GM12878 (cell line): ENCODE measurements around the gene GJA4. TPM values are rescaled to one million over a fixed set of nuclear protein-coding genes. Genes with fewer than 3 reads are reported as not detected.

ENCODE experiments used
- ATAC-seq: fragments of 200-7000 bp; cut with Tn5 transposase; 3 replicates; pipeline ENCODE4 v1.9.1; 2020; ENCODE audit warnings: mild to moderate bottlenecking, moderate library complexity
- BruUV-seq: library from RNA; stranded (reverse); fragments of 400-500 nt; replicated peaks from 2 replicates; lab custom pipeline; 2021; lab: Mats Ljungman, UMichigan
- CTCF ChIA-PET: fragments of 300-600 bp; sonication (Branson Sonifier 250); formaldehyde crosslinking; extraction: SDS; loops from one replicate; lab custom pipeline; 2021; ENCODE audit warnings: inconsistent platforms; lab: Yijun Ruan, JAX
- POLR2A ChIA-PET: fragments of 350-600 bp; formaldehyde crosslinking; extraction: SDS; loops from one replicate; lab custom pipeline; 2021; ENCODE audit warnings: inconsistent platforms; lab: Charles Lee
- RAD21 ChIA-PET: fragments of 300-600 bp; sonication (Branson Sonifier 250); formaldehyde crosslinking; loops from one replicate; lab custom pipeline; 2023; ENCODE audit warnings: antibody characterized with exemption; ENCODE audit not compliant: unreplicated experiment; lab: Charles Lee
- SMC1A ChIA-PET: fragments of 300-600 bp; sonication (Branson Sonifier 250); formaldehyde crosslinking; loops from one replicate; lab custom pipeline; 2023; ENCODE audit not compliant: unreplicated experiment, uncharacterized antibody; lab: Charles Lee
- DNase-seq: peaks from one replicate; pipeline ENCODE4 v3.0.0-alpha.2; 2011; ENCODE audit warnings: low read depth, low spot score
- FAIRE-seq: peaks from 3 replicates; lab custom pipeline; 2011; peaks lifted over from hg19 to GRCh38; lab: Jason Lieb, UNC
- H2AFZ ChIP-seq: 2 replicates; pipeline ENCODE4 v1.6.0; 2011; ENCODE audit warnings: low read depth, low read length, control low read depth; ENCODE audit not compliant: control insufficient read depth
- H3K27ac ChIP-seq: 2 replicates; pipeline ENCODE4 v1.5.1; 2011; ENCODE audit warnings: control low read depth; ENCODE audit not compliant: control insufficient read depth, insufficient read depth
- H3K27me3 ChIP-seq, 2 experiments: replicated peaks in 1 of 2; 2 replicates each; pipeline versions ENCODE4 v1.6.0 to v1.6.1; 2011; ENCODE audit warnings: low read length in 1 of 2; ENCODE audit not compliant: control insufficient read depth in 2 of 2, insufficient read depth in 2 of 2
- H3K36me3 ChIP-seq, 2 experiments: 2 replicates each; pipeline ENCODE4 v1.5.1; 2011; ENCODE audit warnings: low read length in 1 of 2; ENCODE audit not compliant: control insufficient read depth in 2 of 2, insufficient read depth in 2 of 2
- H3K4me1 ChIP-seq: 2 replicates; pipeline ENCODE4 v1.6.1; 2011; ENCODE audit warnings: mild to moderate bottlenecking, low read length, moderate library complexity, mixed read lengths; ENCODE audit not compliant: control insufficient read depth, insufficient read depth
- H3K4me2 ChIP-seq: 2 replicates; pipeline ENCODE4 v1.6.0; 2011; ENCODE audit warnings: control low read depth; ENCODE audit not compliant: control insufficient read depth, insufficient read depth
- H3K4me3 ChIP-seq: fragments of 200-600 bp; sonication (generic); 2 replicates; pipeline ENCODE4 v1.5.1; 2016
- H3K79me2 ChIP-seq: 2 replicates; pipeline ENCODE4 v1.6.0; 2011; ENCODE audit warnings: low read length; ENCODE audit not compliant: control insufficient read depth, insufficient read depth
- H3K9ac ChIP-seq: 2 replicates; pipeline ENCODE4 v1.8.0; 2011; ENCODE audit warnings: low read length, control low read depth, mixed read lengths; ENCODE audit not compliant: control insufficient read depth, insufficient read depth
- H3K9me3 ChIP-seq: replicated peaks from 3 replicates; pipeline ENCODE4 v1.5.1; 2011; ENCODE audit warnings: mild to moderate bottlenecking, low read length; ENCODE audit not compliant: control insufficient read depth, insufficient read depth
- H4K20me1 ChIP-seq: 2 replicates; pipeline ENCODE4 v1.6.0; 2011; ENCODE audit not compliant: control insufficient read depth, insufficient read depth
- BCL11A ChIP-seq: IDR thresholded peaks from 2 replicates; pipeline ENCODE4 v1.6.1; 2011; ENCODE audit warnings: low read depth, low read length
- BRCA1 ChIP-seq: IDR thresholded peaks from 2 replicates; pipeline ENCODE4 v1.6.1; 2011; ENCODE audit warnings: low read depth, low read length, improper control_type of control experiment
- CTCF ChIP-seq, 3 experiments: IDR thresholded peaks in 2 of 3; conservative IDR thresholded peaks in 1 of 3; 2 replicates each; pipeline ENCODE4 v1.5.1; 2011; ENCODE audit warnings: low read depth in 3 of 3, low read length in 3 of 3, mild to moderate bottlenecking in 3 of 3, control low read depth in 2 of 3, moderate library complexity in 2 of 3, inconsistent platforms in 1 of 3, mixed read lengths in 1 of 3; ENCODE audit not compliant: control insufficient read depth in 2 of 3, insufficient read depth in 1 of 3; ENCODE audit errors: extremely low read depth in 1 of 3
- EZH2 ChIP-seq: IDR thresholded peaks from 2 replicates; pipeline ENCODE4 v1.6.1; 2012; ENCODE audit warnings: low read depth, mild to moderate bottlenecking, control low read depth, inconsistent platforms, low read length, borderline replicate concordance; ENCODE audit not compliant: control insufficient read depth
- MEF2A ChIP-seq: IDR thresholded peaks from 2 replicates; pipeline ENCODE4 v1.6.1; 2011; ENCODE audit warnings: low read depth, mild to moderate bottlenecking, low read length, moderate library complexity; ENCODE audit not compliant: insufficient read depth
- RB1 ChIP-seq: fragments of 450-650 bp; formaldehyde crosslinking; IDR thresholded peaks from 2 replicates; pipeline ENCODE4 v1.6.1; 2017; ENCODE audit warnings: mild to moderate bottlenecking, borderline replicate concordance
- REST ChIP-seq: IDR thresholded peaks from 2 replicates; pipeline ENCODE4 v1.6.1; 2012; ENCODE audit warnings: mild to moderate bottlenecking, low read depth, low read length
- SP1 ChIP-seq: IDR thresholded peaks from one replicate; pipeline ENCODE4 v1.6.1; 2011; ENCODE audit warnings: low read depth, low read length
- SRF ChIP-seq, 2 experiments: IDR thresholded peaks; 2 replicates each; pipeline ENCODE4 v1.6.1; 2011; ENCODE audit warnings: low read depth in 2 of 2, low read length in 2 of 2, mild to moderate bottlenecking in 1 of 2, moderate library complexity in 1 of 2
- TAF1 ChIP-seq: IDR thresholded peaks from 2 replicates; pipeline ENCODE4 v1.6.1; 2011; ENCODE audit warnings: mild to moderate bottlenecking, low read depth, low read length, borderline replicate concordance
- ZNF217 ChIP-seq: fragments of 450-650 bp; IDR thresholded peaks from 2 replicates; pipeline ENCODE4 v1.6.1; 2017; ENCODE audit warnings: antibody characterized with exemption, mild to moderate bottlenecking
- ZSCAN29 ChIP-seq: fragments of 450-650 bp; IDR thresholded peaks from 2 replicates; pipeline ENCODE4 v1.6.1; 2017; ENCODE audit warnings: mild to moderate bottlenecking, moderate library complexity
- WGBS: methylation state at CpG from one replicate; pipeline ENCODE4 v1.1.6; 2016; ENCODE audit warnings: low lambda C conversion rate; ENCODE audit not compliant: insufficient replicate concordance, insufficient coverage; ENCODE audit errors: missing lambda C conversion rate; 5-methylcytosine and 5-hydroxymethylcytosine counted together
- in situ Hi-C: fragments of 300-500 bp; cut with MboI; formaldehyde crosslinking; loops from 9 replicates; pipeline ENCODE4 v1.14.3; 2018; ENCODE audit warnings: mixed read lengths
- intact Hi-C: fragments of 100-400 bp; cut with micrococcal nuclease; formaldehyde crosslinking; loops from one replicate; pipeline ENCODE4 v1.14.2; 2022; ENCODE audit not compliant: unreplicated experiment
- polyA plus RNA-seq, 11 experiments: library from polyadenylated mRNA; depleted of rRNA in 4 of 11; unstranded in 6 of 11; stranded (reverse) in 5 of 11; fragments of >200 nt; fragmentation: Nextera tagmentation in 4 of 11; fragmentation: Illumina TruSeq in 1 of 11; extraction: Ambion mirVana in 4 of 11; extraction: Trizol in 1 of 11; gene quantifications; 1 replicate in 1 of 11; 2 replicates in 10 of 11; pipeline versions ENCODE4 v1.2.1 to v1.2.3, GENCODE V29; 2011 to 2016; ENCODE audit warnings: inconsistent platforms in 2 of 11, missing spikeins in 2 of 11, low read depth in 1 of 11
- total RNA-seq, 4 experiments: library from RNA; depleted of rRNA in 3 of 4; stranded (reverse); fragments of >200 nt in 3 of 4; fragmentation: Illumina TruSeq in 1 of 4; extraction: Trizol in 1 of 4; gene quantifications; 2 replicates each; pipeline versions ENCODE4 v1.2.1 to v1.2.3, GENCODE V29; 2013 to 2021

The GJA4 gene
- total and polyA plus RNA-seq, 10 of the 15 experiments (the other 5 are each of a cell fraction or from before 2014, with no cell fraction given) = 0.09 to 0.18 TPM; not detected in 8

- no peak for TF ChIP-seq MEF2A
Observed at GRCh38 chr1:34746101-34746500, 46.7 kb upstream of the GJA4 start (continued).

- Histone ChIP-seq H4K20me1 (no peaks in the 10 kb centered on the region), H3K4me1 (no peaks in the 10 kb centered on the region), H3K4me3 (no peak overlapping the region), H3K27ac (no peak overlapping the region), H3K36me3 (no peaks in the 10 kb centered on the region), H2AFZ (no peak overlapping the region), H3K79me2 (no peaks in the 10 kb centered on the region), H3K9ac (no peak overlapping the region), H3K4me2 (no peak overlapping the region), H3K9me3 (no peaks in the 10 kb centered on the region), H3K27me3 (no peaks in the 10 kb centered on the region; a peak in 1 of 4 replicates)
- intact Hi-C loops = no loop called here
- ChIA-PET RAD21 (no interaction called here), CTCF (interaction anchor here (0.7 to 1.1 kb wide), 2 partner anchors 956 to 1117 kb away, joined by 3 to 4 read pairs; no protein-coding TSS in a partner anchor), SMC1A (no interaction called here), POLR2A (no interaction called here)
- in situ Hi-C loops = loop anchor here (10.0 kb wide), 1 partner anchor 1112 kb away; no protein-coding TSS in a partner anchor
- ATAC-seq = no peak
- no peak for FAIRE-seq
- BruUV-seq = no TSS peak
- WGBS = 41% methylated on average over 18 of the region's 18 CpGs
- DNase-seq = no peak
- TF ChIP-seq BRCA1 (no peak), ZNF217 (no peak), SP1 (no peak), BCL11A (no peak), ZSCAN29 (no peak), CTCF (IDR thresholded peaks at IDR 0.05 in 2 of 3, conservative IDR thresholded peaks at IDR 0.05 in 1 of 3; ENCODE audit: control insufficient read depth in 2 of 3, extremely low read depth in 1 of 3, insufficient read depth in 1 of 3, low read depth in 3 of 3, low read length in 3 of 3) (no peak), RB1 (no peak), TAF1 (no peak), REST (no peak), EZH2 (no peak), SRF (IDR thresholded peaks at IDR 0.05; ENCODE audit: low read depth in 2 of 2, low read length in 2 of 2) (no peak), MEF2A (no peak)
Observed at GRCh38 chr1:34746785-34747637, 45.8 kb upstream of the GJA4 start.
